SK-N-SH (cell line): ENCODE measurements around the gene ZCCHC7.

ENCODE experiments used
- EP300 ChIP-seq, 2 experiments: IDR thresholded peaks; 2 replicates each; pipeline versions ENCODE4 v1.4.0 to v1.6.1; 2012; ENCODE audit warnings: borderline replicate concordance in 1 of 2, low read depth in 1 of 2, low read length in 1 of 2
- FOSL2 ChIP-seq: IDR thresholded peaks from 2 replicates; pipeline ENCODE4 v1.4.0; 2012; ENCODE audit warnings: low read depth, mild to moderate bottlenecking, moderate library complexity, borderline replicate concordance
- FOXJ3 ChIP-seq: sonication (generic); formaldehyde crosslinking; IDR thresholded peaks from 2 replicates; pipeline ENCODE4 v1.5.1; 2020; ENCODE audit warnings: mild to moderate bottlenecking, missing genetic modification reagents
- MXI1 ChIP-seq: IDR thresholded peaks from 2 replicates; pipeline ENCODE4 v1.6.1; 2012; ENCODE audit warnings: mild to moderate bottlenecking, low read depth, low read length, improper control_type of control experiment
- NFIC ChIP-seq: IDR thresholded peaks from 2 replicates; pipeline ENCODE4 v1.4.0; 2012; ENCODE audit warnings: borderline replicate concordance
- NRF1 ChIP-seq: IDR thresholded peaks from 2 replicates; pipeline ENCODE4 v1.6.1; 2012; ENCODE audit warnings: low read depth, mild to moderate bottlenecking, low read length
- POLR2AphosphoS5 ChIP-seq: IDR thresholded peaks from 2 replicates; pipeline ENCODE4 v1.6.1; 2012; ENCODE audit warnings: low read depth, low read length
- RAD21 ChIP-seq: IDR thresholded peaks from 2 replicates; pipeline ENCODE4 v1.6.1; 2012; ENCODE audit warnings: mild to moderate bottlenecking, low read length
- TCF12 ChIP-seq: IDR thresholded peaks from 2 replicates; pipeline ENCODE4 v1.4.0; 2012
- TF ChIP-seq, protein P1 (sequence below): fragments of 200-600 bp; sonication (generic); IDR thresholded peaks from 2 replicates; pipeline ENCODE4 v1.6.1; 2017; ENCODE audit warnings: antibody characterized with exemption, mild to moderate bottlenecking, moderate library complexity
- TF ChIP-seq, protein P2 (sequence below): IDR thresholded peaks from 2 replicates; pipeline ENCODE4 v1.4.0; 2012; ENCODE audit warnings: low read depth
- TF ChIP-seq, protein P3 (sequence below): IDR thresholded peaks from 2 replicates; pipeline ENCODE4; 2012
- TF ChIP-seq, protein P4 (sequence below): IDR thresholded peaks from 2 replicates; pipeline ENCODE4 v1.6.1; 2012; ENCODE audit warnings: mild to moderate bottlenecking, low read depth, low read length, moderate library complexity

GRCh38 chr9:37395663-37396062 lies 275.3 kb downstream of the ZCCHC7 start:
- TF ChIP-seq, protein P1, sequence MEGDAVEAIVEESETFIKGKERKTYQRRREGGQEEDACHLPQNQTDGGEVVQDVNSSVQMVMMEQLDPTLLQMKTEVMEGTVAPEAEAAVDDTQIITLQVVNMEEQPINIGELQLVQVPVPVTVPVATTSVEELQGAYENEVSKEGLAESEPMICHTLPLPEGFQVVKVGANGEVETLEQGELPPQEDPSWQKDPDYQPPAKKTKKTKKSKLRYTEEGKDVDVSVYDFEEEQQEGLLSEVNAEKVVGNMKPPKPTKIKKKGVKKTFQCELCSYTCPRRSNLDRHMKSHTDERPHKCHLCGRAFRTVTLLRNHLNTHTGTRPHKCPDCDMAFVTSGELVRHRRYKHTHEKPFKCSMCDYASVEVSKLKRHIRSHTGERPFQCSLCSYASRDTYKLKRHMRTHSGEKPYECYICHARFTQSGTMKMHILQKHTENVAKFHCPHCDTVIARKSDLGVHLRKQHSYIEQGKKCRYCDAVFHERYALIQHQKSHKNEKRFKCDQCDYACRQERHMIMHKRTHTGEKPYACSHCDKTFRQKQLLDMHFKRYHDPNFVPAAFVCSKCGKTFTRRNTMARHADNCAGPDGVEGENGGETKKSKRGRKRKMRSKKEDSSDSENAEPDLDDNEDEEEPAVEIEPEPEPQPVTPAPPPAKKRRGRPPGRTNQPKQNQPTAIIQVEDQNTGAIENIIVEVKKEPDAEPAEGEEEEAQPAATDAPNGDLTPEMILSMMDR = no peak
- TF ChIP-seq, protein P2, sequence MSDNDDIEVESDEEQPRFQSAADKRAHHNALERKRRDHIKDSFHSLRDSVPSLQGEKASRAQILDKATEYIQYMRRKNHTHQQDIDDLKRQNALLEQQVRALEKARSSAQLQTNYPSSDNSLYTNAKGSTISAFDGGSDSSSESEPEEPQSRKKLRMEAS = no peak
- TF ChIP-seq NFIC (no peak), TCF12 (no peak), MXI1 (no peak), RAD21 (no peak), NRF1 (no peak), POLR2AphosphoS5 (no peak), FOSL2 (no peak), FOXJ3 (no peak), EP300 (IDR thresholded peaks at IDR 0.05; ENCODE audit: borderline replicate concordance in 1 of 2, low read depth in 1 of 2, low read length in 1 of 2) (no peak)
- TF ChIP-seq, protein P3, sequence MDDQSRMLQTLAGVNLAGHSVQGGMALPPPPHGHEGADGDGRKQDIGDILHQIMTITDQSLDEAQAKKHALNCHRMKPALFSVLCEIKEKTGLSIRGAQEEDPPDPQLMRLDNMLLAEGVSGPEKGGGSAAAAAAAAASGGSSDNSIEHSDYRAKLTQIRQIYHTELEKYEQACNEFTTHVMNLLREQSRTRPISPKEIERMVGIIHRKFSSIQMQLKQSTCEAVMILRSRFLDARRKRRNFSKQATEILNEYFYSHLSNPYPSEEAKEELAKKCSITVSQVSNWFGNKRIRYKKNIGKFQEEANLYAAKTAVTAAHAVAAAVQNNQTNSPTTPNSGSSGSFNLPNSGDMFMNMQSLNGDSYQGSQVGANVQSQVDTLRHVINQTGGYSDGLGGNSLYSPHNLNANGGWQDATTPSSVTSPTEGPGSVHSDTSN = no peak
- TF ChIP-seq, protein P4, sequence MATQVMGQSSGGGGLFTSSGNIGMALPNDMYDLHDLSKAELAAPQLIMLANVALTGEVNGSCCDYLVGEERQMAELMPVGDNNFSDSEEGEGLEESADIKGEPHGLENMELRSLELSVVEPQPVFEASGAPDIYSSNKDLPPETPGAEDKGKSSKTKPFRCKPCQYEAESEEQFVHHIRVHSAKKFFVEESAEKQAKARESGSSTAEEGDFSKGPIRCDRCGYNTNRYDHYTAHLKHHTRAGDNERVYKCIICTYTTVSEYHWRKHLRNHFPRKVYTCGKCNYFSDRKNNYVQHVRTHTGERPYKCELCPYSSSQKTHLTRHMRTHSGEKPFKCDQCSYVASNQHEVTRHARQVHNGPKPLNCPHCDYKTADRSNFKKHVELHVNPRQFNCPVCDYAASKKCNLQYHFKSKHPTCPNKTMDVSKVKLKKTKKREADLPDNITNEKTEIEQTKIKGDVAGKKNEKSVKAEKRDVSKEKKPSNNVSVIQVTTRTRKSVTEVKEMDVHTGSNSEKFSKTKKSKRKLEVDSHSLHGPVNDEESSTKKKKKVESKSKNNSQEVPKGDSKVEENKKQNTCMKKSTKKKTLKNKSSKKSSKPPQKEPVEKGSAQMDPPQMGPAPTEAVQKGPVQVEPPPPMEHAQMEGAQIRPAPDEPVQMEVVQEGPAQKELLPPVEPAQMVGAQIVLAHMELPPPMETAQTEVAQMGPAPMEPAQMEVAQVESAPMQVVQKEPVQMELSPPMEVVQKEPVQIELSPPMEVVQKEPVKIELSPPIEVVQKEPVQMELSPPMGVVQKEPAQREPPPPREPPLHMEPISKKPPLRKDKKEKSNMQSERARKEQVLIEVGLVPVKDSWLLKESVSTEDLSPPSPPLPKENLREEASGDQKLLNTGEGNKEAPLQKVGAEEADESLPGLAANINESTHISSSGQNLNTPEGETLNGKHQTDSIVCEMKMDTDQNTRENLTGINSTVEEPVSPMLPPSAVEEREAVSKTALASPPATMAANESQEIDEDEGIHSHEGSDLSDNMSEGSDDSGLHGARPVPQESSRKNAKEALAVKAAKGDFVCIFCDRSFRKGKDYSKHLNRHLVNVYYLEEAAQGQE = no peak
